Neural cell (in vitro differentiated cells): ENCODE results near the gene AGAP3. TPM values are rescaled to one million over a fixed set of nuclear protein-coding genes. Genes with fewer than 3 reads are reported as not detected.

Source experiments
- H2AFZ ChIP-seq: fragments of 200-600, 300-800 bp; sonication (generic), shearing (Covaris generic); 2 replicates; pipeline ENCODE4 v1.6.0; 2014; ENCODE audit warnings: low read depth, mild to moderate bottlenecking, antibody characterized with exemption, low read length, moderate library complexity
- H3F3A ChIP-seq: fragments of 200-600 bp; shearing (Covaris generic); 2 replicates; pipeline ENCODE4 v1.6.1; 2016; ENCODE audit warnings: mild to moderate bottlenecking, moderate library complexity, mixed read lengths, antibody characterized with exemption, low read length; ENCODE audit not compliant: insufficient read depth, poor library complexity, severe bottlenecking
- H3K27ac ChIP-seq: fragments of 200-600, 300-800 bp; sonication (generic), shearing (Covaris generic); 2 replicates; pipeline ENCODE4 v1.5.1; 2014; ENCODE audit warnings: mild to moderate bottlenecking, low read length, moderate library complexity
- H3K27me3 ChIP-seq: fragments of 300-800, 200-600 bp; sonication (generic), shearing (Covaris generic); 2 replicates; pipeline ENCODE4 v1.6.0; 2014; ENCODE audit warnings: mild to moderate bottlenecking, low read depth, low read length, moderate library complexity; ENCODE audit not compliant: insufficient read depth
- H3K36me3 ChIP-seq: fragments of 300-800, 200-600 bp; sonication (generic), shearing (Covaris generic); 2 replicates; pipeline ENCODE4 v1.5.1; 2014; ENCODE audit warnings: mild to moderate bottlenecking, antibody characterized with exemption, low read length, moderate library complexity; ENCODE audit not compliant: insufficient read depth
- H3K4me2 ChIP-seq: fragments of 300-800, 200-600 bp; sonication (generic), shearing (Covaris generic); 2 replicates; pipeline ENCODE4 v1.6.0; 2014; ENCODE audit warnings: mild to moderate bottlenecking, low read length
- H3K4me3 ChIP-seq: fragments of 300-800, 200-600 bp; sonication (generic), shearing (Covaris generic); 2 replicates; pipeline ENCODE4 v1.5.1; 2014; ENCODE audit warnings: mild to moderate bottlenecking, low read length, moderate library complexity
- H3K79me2 ChIP-seq: fragments of 200-600 bp; shearing (Covaris generic); replicated peaks from 2 replicates; pipeline ENCODE4 v1.6.0; 2014; ENCODE audit warnings: mild to moderate bottlenecking, low read length, moderate library complexity; ENCODE audit not compliant: insufficient read depth
- H3K9ac ChIP-seq: fragments of 300-800, 200-600 bp; sonication (generic), shearing (Covaris generic); 2 replicates; pipeline ENCODE4 v1.6.1; 2016; ENCODE audit warnings: mild to moderate bottlenecking, low read length, mixed read lengths
- H3K9me2 ChIP-seq: fragments of 200-600 bp; shearing (Covaris generic); 2 replicates; pipeline ENCODE4 v1.6.1; 2016; ENCODE audit warnings: mild to moderate bottlenecking, low read length, mixed read lengths; ENCODE audit not compliant: insufficient read depth
- H3K9me3 ChIP-seq: fragments of 200-600, 300-800 bp; sonication (generic), shearing (Covaris generic); 2 replicates; pipeline ENCODE4 v1.6.1; 2016; ENCODE audit warnings: mild to moderate bottlenecking, mixed run types, low read length, moderate library complexity, mixed read lengths
- H4K20me1 ChIP-seq: fragments of 200-600 bp; shearing (Covaris generic); 2 replicates; pipeline ENCODE4 v1.6.1; 2016; ENCODE audit warnings: mild to moderate bottlenecking, mixed run types; ENCODE audit not compliant: insufficient read depth
- EP300 ChIP-seq: fragments of 450-650 bp; conservative IDR thresholded peaks from 2 replicates; pipeline ENCODE4 v1.6.1; 2014; ENCODE audit warnings: antibody characterized with exemption, mild to moderate bottlenecking, moderate library complexity; ENCODE audit not compliant: poor library complexity, severe bottlenecking
- EZH2 ChIP-seq: fragments of 200-600, 300-800 bp; shearing (Covaris generic), sonication (generic); IDR thresholded peaks from 2 replicates; pipeline ENCODE4 v1.6.1; 2014; ENCODE audit warnings: antibody characterized with exemption, low read length, borderline replicate concordance, mild to moderate bottlenecking; ENCODE audit not compliant: insufficient read depth, poor library complexity, severe bottlenecking
- MXI1 ChIP-seq: fragments of 450-650 bp; conservative IDR thresholded peaks from 2 replicates; pipeline ENCODE4 v1.6.1; 2014; ENCODE audit warnings: antibody characterized with exemption, mild to moderate bottlenecking; ENCODE audit not compliant: poor library complexity, severe bottlenecking
- POLR2AphosphoS5 ChIP-seq: IDR thresholded peaks from 2 replicates; pipeline ENCODE4 v1.6.1; 2012
- RAD21 ChIP-seq: fragments of 450-650 bp; conservative IDR thresholded peaks from 2 replicates; pipeline ENCODE4 v1.6.1; 2014; ENCODE audit warnings: antibody characterized with exemption, mild to moderate bottlenecking, moderate library complexity
- SMC3 ChIP-seq: fragments of 450-650 bp; conservative IDR thresholded peaks from 2 replicates; pipeline ENCODE4 v1.6.1; 2014; ENCODE audit warnings: antibody characterized with exemption, mild to moderate bottlenecking, moderate library complexity; ENCODE audit not compliant: poor library complexity
- TAF1 ChIP-seq: IDR thresholded peaks from 2 replicates; pipeline ENCODE4 v1.6.1; 2012; ENCODE audit warnings: low read depth
- polyA plus RNA-seq: library from polyadenylated mRNA; depleted of rRNA; stranded (reverse); fragments of >200 nt; gene quantifications from 2 replicates; pipeline ENCODE4 v1.2.3, GENCODE V29; 2014
- TF ChIP-seq, protein P1 (sequence below): fragments of 450-650 bp; IDR thresholded peaks from 2 replicates; pipeline ENCODE4 v1.5.1; 2014; ENCODE audit warnings: antibody characterized with exemption, mild to moderate bottlenecking, moderate library complexity; ENCODE audit not compliant: poor library complexity, severe bottlenecking
- TF ChIP-seq, protein P2 (sequence below): IDR thresholded peaks from 2 replicates; pipeline ENCODE4 v1.6.1; 2012; ENCODE audit warnings: borderline replicate concordance

AGAP3 gene
- polyA plus RNA-seq, 1 donor from 2014 or later: 117 TPM

- Histone ChIP-seq H3F3A (no peaks in the 10 kb centered on the region), H3K4me3 (no peak overlapping the region), H2AFZ (no peak overlapping the region), H3K4me2 (no peak overlapping the region), H3K27ac (no peak overlapping the region), H3K9me2 (no peaks in the 10 kb centered on the region), H3K9me3 (no peaks in the 10 kb centered on the region), H3K79me2 (peaks cover 21% of the 10 kb centered on the region), H3K9ac (no peak overlapping the region), H3K27me3 (peaks cover 23% of the 10 kb centered on the region), H4K20me1 (peaks cover 56% of the 10 kb centered on the region), H3K36me3 (no peaks in the 10 kb centered on the region)
- TF ChIP-seq POLR2AphosphoS5 (no peak), EP300 (no peak), MXI1 (no peak), TAF1 (no peak), EZH2 (no peak), RAD21 (no peak), SMC3 (no peak)
- TF ChIP-seq, protein P1, sequence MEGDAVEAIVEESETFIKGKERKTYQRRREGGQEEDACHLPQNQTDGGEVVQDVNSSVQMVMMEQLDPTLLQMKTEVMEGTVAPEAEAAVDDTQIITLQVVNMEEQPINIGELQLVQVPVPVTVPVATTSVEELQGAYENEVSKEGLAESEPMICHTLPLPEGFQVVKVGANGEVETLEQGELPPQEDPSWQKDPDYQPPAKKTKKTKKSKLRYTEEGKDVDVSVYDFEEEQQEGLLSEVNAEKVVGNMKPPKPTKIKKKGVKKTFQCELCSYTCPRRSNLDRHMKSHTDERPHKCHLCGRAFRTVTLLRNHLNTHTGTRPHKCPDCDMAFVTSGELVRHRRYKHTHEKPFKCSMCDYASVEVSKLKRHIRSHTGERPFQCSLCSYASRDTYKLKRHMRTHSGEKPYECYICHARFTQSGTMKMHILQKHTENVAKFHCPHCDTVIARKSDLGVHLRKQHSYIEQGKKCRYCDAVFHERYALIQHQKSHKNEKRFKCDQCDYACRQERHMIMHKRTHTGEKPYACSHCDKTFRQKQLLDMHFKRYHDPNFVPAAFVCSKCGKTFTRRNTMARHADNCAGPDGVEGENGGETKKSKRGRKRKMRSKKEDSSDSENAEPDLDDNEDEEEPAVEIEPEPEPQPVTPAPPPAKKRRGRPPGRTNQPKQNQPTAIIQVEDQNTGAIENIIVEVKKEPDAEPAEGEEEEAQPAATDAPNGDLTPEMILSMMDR: no peak
- TF ChIP-seq, protein P2, sequence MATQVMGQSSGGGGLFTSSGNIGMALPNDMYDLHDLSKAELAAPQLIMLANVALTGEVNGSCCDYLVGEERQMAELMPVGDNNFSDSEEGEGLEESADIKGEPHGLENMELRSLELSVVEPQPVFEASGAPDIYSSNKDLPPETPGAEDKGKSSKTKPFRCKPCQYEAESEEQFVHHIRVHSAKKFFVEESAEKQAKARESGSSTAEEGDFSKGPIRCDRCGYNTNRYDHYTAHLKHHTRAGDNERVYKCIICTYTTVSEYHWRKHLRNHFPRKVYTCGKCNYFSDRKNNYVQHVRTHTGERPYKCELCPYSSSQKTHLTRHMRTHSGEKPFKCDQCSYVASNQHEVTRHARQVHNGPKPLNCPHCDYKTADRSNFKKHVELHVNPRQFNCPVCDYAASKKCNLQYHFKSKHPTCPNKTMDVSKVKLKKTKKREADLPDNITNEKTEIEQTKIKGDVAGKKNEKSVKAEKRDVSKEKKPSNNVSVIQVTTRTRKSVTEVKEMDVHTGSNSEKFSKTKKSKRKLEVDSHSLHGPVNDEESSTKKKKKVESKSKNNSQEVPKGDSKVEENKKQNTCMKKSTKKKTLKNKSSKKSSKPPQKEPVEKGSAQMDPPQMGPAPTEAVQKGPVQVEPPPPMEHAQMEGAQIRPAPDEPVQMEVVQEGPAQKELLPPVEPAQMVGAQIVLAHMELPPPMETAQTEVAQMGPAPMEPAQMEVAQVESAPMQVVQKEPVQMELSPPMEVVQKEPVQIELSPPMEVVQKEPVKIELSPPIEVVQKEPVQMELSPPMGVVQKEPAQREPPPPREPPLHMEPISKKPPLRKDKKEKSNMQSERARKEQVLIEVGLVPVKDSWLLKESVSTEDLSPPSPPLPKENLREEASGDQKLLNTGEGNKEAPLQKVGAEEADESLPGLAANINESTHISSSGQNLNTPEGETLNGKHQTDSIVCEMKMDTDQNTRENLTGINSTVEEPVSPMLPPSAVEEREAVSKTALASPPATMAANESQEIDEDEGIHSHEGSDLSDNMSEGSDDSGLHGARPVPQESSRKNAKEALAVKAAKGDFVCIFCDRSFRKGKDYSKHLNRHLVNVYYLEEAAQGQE: no peak
Observed at GRCh38 chr7:151114151-151115090, 28.1 kb downstream of the AGAP3 start.

DNA sequence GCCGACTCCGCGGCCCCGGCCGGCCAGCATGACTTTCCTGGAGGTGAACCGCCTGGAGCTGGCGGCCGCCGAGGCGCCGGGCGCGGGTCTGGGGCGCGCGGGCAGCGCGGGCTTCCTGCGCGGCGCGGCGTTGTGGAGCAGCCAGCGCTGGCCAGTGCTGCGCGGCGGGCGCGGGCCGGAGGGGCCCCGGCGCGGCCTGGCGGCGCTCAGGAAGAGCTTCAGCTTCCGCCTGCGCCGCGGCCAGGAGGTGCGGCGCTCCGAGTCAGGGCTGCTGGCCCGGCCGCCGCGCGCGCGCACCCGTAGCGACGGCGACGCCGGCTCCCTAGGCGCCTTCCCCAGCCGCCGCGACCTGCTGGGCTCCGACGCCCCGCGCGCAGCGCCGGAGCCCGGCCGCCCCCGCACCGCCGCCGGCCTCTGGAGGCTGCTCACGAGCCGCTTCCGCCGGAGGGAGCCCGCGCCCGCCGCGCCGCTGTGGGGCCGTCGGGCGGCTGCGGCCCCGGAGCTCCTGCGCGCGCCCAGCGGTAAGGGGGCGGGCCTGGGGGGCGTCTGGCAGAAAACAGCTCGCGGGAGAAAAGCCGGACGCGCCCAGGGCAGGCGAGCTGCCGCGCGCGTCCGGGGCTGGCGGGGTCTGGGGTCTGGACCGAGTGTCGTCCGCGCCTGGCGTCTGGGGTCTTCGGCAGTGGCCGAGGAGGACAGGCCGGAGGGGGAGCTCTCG lies 29.0 kb downstream of the AGAP3 start:
- H3K9me2 ChIP-seq: no peaks in the 10 kb centered on the region
- H3K27me3 ChIP-seq: peaks cover 23% of the 10 kb centered on the region
- no peak overlapping the region for H2AFZ ChIP-seq
- H3K9ac ChIP-seq: peak overlapping the region; percentile 5
- no peaks in the 10 kb centered on the region for H3F3A ChIP-seq
- no peak overlapping the region for H3K4me2 ChIP-seq
- H3K79me2 ChIP-seq: peaks cover 21% of the 10 kb centered on the region
- no peaks in the 10 kb centered on the region for H3K9me3 ChIP-seq
- H3K4me3 ChIP-seq: peak overlapping the region; percentile 43
- TF ChIP-seq EZH2: no peak
- TF ChIP-seq MXI1: peak; percentile 17
- no peaks in the 10 kb centered on the region for H3K36me3 ChIP-seq
- no peak overlapping the region for H3K27ac ChIP-seq
- peaks cover 56% of the 10 kb centered on the region for H4K20me1 ChIP-seq
